ENCODE measurements around the gene PKDCC.

- TF ChIP-seq BACH1 (IDR thresholded peaks at IDR 0.05; ENCODE audit: low read length), result no peak
- TF ChIP-seq EZH2 (IDR thresholded peaks at IDR 0.05; ENCODE audit: low read depth, low read length, severe bottlenecking), result no peak
- TF ChIP-seq RFX5 (IDR thresholded peaks at IDR 0.05; ENCODE audit: borderline replicate concordance, low read depth, low read length), result no peak
- no peak for TF ChIP-seq EP300 (IDR thresholded peaks at IDR 0.05; ENCODE audit: borderline replicate concordance in 1 of 2, low read depth in 2 of 2, low read length in 2 of 2)
- TF ChIP-seq BRCA1 (IDR thresholded peaks at IDR 0.05; ENCODE audit: low read depth, low read length), result no peak
Observed at GRCh38 chr2:42096869-42097591, 49.2 kb downstream of the PKDCC start.
